ENCODE results near the gene NRN1L.

DNA sequence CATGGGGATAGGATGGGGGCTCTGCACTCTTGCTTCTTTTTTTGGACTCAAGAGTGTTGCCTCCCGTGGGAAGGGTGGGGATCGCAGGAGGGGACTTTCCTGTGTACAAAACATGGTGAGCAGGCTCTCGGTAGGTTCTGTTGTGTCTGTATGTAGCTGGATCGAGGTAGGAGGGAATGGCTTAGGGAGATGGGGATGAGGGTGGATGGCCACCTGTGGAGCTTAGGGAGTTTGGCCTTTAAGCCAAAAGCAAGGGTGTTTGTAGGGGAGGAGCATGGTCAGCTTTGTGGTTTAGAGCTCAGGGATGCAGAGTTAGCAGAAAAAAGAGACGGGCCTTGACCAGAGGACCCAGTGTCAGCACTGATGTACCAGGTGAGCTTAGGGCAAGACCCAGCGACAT lies 22.8 kb upstream of the NRN1L start:
- TF ChIP-seq MYC (IDR thresholded peaks at IDR 0.05; ENCODE audit: low read depth, low read length): no peak
- TF ChIP-seq, protein P1, sequence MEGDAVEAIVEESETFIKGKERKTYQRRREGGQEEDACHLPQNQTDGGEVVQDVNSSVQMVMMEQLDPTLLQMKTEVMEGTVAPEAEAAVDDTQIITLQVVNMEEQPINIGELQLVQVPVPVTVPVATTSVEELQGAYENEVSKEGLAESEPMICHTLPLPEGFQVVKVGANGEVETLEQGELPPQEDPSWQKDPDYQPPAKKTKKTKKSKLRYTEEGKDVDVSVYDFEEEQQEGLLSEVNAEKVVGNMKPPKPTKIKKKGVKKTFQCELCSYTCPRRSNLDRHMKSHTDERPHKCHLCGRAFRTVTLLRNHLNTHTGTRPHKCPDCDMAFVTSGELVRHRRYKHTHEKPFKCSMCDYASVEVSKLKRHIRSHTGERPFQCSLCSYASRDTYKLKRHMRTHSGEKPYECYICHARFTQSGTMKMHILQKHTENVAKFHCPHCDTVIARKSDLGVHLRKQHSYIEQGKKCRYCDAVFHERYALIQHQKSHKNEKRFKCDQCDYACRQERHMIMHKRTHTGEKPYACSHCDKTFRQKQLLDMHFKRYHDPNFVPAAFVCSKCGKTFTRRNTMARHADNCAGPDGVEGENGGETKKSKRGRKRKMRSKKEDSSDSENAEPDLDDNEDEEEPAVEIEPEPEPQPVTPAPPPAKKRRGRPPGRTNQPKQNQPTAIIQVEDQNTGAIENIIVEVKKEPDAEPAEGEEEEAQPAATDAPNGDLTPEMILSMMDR (IDR thresholded peaks at IDR 0.05; ENCODE audit: extremely low read depth in 1 of 2, insufficient read depth in 1 of 2, low read depth in 1 of 2, low read length in 2 of 2): no peak
